Measurements from ENCODE around the gene DDX43.
"Not testable (repeated sequence)": the region's sequence is repeated elsewhere in the genome, so short reads cannot be mapped to it uniquely, and the experiment has no call there.

Gene DDX43

DNA sequence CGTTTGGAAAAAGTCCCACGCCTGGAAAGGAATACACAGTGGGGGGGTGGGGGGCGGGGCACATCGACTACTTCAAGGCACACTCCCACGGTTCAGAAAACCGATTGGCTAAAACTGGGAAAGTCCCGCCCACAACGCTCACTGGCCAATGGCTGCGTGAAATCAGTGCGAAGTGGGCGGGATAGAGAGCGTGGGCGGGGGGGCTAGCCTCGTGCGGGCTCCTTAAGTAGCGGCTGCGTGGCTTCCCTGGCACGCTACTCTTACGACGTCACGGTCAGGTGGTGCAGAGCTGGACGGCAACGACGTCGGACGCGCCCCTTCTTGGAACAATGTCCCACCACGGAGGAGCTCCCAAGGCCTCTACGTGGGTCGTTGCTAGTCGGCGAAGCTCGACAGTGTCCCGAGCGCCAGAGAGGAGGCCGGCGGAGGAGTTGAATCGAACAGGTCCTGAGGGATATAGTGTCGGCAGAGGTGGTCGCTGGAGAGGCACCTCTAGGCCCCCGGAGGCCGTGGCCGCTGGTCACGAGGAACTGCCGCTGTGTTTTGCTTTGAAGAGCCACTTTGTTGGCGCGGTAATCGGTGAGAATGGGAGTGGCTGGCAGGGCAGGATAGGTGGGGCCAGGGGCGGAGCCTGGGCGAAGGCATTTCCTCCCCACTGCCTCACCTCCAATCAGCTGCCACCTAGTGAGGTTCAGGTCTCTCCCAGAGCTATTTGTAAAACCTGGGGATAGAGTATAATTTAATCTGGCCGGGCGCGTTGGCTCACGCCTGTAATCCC lies at the start of gene DDX43:
Gene DDX43, plus strand, starts transcription at position 252 of the 778 bp plus-strand sequence. Its CDS starts 78 bp downstream, at position 330.
- DNase-seq = peak; percentile 92

DNA sequence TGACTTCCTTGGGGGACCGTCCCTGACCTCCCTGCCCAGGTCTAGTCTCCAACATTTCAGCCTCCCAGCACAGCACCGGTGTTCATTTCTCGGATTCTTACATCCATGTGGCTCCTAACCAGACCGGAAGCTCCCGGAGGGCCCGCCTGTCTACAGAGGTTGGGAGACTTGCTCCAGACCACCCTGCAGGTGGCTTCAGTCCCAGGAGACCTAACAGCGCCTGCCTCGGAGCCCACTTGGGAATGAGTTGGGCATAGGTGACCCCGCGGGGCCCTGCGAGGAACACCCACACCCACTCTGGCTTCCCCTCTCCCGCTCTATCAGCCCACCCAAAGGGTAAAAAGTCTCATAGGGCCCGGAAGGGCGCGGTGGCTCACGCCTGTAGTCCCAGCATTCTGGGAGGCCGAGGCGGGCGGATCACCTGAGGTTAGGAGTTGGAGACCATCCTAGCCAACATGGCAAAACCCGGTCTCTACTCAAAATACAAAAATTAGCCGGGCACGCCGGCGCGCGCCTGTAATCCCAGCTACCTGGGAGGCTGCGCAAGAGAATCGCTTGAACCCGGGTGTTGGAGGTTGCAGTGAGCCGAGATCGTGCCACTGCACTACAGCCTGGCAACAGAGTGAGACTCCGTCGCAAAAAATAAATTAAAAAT lies 46.0 kb upstream of the DDX43 start:
- no peak for DNase-seq

DNA sequence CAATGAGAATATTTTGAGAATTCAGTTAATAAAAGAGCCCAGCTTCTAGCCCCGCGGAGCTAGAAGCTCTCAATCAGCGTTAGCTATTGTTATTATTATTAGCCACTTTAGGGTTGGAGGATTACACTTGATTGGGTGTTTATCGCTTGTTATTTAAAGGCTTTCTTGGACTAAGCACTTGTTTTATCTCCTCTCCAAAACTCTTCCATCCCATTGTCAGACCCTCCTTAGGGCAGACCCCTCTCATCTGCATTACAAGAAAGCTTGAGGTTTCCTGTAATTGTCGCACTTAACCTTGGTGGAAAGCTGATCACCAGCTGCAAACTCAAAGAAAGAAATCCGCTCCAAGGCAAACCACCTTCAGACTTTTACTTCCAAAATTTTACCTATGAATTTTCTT lies 45.3 kb upstream of the DDX43 start:
- DNase-seq = peak; percentile 4

DNA sequence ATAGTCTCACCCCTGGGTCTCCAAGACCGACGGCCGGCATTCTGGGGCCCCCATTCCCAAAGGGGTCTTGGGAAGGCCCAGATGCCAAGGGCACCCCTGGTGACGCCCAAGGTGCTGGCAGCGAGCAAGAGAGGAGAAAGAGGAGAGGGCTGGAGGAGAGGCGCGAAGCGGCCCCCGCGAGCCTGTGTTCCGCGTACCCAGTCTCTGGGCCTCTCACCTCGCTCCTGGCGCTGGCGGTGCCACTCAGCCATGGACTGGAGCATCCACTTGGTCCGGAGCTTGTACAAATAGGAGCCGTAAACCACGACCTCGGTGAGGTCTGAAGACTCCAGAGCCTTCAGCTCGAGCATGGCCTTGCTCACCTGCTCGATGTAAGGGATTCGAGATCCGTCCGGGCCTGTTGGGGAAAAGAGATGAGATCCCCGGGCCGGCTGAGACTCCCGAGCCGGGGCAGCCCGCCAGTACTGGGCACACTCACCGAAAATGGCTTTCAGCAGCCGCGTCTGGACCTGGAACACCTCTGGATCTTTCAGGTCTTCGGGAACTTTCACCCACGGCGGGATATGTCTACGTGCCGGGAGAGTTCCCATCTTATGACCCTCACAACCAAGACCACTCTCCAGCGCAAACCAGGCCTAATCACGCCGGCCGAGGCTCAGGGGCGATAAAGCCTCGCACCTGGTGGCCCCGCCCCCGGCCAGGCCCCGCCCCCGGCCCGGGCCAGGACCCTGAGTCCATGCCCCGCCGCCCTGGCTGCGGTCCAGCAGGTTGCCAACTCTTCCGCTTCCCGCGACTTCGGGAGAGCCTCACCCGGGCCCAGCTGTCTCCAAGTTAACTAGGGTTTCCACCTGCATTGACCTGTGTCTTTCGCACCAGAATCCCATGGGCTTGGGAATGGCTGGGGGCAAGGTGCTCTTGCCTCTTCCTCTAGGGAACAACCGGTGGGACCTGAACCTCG lies 40.7 kb upstream of the DDX43 start, which contains the start of gene DPPA5:
Gene DPPA5, minus strand, starts transcription at position 641 of the 958 bp plus-strand sequence. Its CDS starts 51 bp downstream, at position 590.
- DNase-seq = no peak

DNA sequence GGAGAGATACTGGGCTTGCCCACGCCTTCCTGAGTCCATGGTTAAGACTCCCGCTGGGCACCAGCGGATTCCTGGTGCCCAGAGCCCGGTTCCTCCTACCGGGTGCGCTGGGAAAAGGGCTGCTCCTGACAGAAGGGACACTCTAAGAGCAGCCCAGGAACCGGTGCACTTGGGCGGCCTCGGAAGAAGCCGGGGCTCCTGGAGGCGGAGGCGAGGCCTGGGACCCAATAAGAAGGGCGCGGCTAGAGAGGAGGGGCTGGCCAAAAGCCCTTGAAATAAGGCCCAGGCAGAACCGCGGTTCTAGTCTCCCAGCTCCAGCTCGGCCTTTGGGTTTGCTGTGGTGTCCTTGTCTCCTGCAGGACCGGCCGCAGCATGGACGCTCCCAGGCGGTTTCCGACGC lies 32.3 kb upstream of the DDX43 start, which contains the start of gene KHDC3L:
Gene KHDC3L, plus strand, starts transcription at position 301 of the 400 bp plus-strand sequence. Its CDS starts 72 bp downstream, at position 373.
- DNase-seq = no peak

DNA sequence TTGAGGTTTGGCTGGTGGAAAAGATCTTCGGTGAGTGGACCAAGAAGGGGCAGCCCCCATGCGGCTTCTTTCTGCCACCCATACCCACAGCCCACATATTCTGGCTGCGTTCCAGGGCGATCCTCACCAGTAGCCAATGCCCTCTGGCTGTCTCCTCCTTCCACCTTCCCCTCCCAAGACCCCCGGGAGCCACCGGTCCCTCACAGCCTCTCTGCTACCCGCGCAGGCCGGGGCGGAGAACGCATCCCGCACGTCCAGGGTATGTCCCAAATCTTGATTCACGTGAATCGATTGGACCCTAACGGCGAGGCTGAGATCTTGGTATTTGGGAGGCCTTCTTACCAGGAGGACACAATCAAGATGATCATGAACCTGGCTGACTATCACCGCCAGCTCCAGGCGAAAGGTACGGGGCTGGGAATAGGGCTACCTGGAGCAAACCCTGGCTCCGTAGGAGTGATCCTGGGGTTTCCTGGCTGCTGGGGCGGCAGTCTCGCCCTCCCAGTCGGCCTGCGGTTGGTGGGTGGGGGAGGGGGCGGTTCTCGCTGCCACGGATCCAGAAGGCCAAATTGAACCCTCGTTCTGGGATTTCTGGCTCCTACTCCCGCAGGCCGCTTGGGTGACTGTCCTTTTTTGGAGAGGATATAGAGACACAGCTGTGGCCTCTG lies 31.6 kb upstream of the DDX43 start:
- no peak for DNase-seq

DNA sequence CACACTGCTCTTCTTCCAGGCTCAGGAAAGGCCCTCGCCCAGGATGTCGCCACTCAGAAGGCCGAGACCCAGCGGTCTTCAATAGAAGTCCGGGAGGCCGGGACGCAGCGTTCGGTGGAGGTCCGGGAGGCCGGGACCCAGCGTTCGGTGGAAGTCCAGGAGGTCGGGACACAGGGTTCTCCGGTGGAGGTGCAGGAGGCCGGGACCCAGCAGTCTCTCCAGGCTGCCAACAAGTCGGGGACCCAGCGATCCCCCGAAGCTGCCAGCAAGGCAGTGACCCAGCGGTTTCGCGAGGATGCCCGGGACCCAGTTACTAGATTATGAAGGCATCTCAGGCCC lies 31.1 kb upstream of the DDX43 start:
- no peak for DNase-seq

DNA sequence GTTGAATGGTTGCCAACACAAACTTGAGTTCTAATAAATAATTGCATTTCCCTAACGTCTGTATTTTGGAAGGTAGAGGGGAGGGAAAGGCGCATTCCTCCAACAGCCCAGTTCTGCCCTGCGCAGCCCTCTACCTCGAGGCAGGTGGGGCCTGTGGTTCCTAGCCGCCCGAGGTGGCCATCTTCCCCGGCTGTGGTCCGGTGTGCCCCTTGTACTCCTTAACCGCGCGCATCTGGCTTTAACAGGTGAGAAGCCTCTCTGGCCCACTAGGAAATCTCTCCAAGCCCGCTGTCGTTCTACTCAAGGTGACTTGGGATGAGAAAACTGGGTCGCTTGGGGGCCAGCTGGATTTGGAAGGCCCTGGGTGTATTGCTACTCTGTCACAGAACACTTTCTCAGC lies 30.5 kb upstream of the DDX43 start:
- DNase-seq = no peak

DNA sequence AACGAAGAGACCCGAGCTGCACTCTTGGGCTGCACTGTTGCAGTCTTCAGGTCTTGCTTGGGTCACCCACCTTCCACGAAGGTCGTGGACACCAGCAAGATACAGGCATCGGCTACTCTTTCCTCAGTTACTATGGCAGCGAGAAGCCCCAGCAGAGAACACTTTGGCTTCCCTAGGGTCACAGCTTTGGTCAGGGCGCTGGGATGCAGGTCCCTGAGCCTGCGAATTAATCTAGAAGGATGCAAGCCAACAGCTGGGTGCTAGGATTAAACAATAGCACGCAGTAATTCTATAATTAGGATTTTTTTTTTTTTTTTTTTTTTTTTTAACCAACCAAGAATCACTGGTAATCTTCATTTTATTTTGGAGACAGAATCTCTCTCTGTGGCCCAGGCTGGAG lies 30.1 kb upstream of the DDX43 start:
- DNase-seq = no peak

DNA sequence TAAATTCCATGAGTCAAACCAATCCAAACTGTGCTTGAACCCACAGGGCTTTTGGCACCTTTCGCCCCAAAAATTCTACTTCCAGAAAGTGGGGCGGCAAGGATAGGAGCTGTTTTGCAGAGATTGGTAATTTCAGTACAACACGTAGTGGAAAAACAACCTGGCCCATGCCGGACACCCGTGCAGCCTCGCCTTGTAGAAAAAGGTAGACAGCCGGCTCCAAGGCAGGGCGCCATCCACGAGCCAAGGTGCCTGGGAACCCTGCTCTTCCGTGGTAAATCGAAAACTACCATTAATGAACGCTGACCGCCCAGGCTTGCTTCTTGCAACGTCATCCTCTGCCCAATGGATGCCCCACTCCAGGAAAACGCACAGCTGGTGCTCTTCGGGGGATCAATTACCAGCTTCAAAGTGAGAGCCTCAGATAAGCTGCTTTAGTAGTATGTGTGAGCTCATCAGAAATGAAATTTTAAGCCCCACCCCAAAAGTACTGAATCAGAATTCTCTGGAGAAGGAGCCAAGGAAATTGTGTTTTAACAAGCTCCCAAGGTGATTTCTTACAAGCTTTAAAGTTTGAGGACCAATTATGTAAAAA lies 26.8 kb upstream of the DDX43 start:
- DNase-seq = no peak

DNA sequence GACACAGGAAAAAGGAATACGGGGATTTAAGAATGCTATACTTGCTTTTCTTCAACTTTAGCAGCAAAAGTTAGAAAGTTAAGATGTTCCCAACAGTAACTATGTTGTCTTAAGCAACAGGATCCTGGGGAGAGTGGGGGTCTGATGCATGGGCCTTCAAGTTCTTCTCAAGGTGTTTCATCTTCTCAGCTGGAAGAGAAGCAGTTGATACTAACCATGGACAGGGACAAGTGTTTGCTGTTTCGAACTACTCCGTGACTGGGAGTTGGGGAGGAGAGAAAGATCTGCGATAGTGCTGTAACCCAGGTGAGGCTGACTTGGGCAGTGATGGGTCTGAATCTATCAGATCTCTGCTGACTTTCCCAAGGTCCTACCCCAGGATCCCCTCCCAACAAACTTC lies 26.0 kb upstream of the DDX43 start:
- no peak for DNase-seq

DNA sequence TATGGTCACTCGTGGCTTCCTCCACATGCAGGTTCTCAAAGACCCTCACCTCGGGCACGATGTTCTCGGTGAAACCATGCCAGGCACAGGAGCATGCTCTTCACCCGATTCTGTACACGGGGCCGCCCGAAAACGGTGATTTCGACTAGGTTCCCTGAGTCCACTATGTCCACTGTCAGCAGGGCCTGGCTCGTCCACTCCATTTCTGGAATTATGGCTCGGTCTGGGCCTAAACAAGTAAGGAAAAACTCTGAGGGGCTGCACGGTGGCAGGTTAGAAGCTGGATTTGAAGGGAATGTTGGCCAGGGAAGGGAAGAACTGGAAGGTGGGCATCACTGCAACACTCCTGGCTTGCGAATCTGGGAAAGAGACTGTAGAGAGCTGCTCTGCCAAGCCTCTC lies 25.5 kb upstream of the DDX43 start:
- no peak for DNase-seq

DNA sequence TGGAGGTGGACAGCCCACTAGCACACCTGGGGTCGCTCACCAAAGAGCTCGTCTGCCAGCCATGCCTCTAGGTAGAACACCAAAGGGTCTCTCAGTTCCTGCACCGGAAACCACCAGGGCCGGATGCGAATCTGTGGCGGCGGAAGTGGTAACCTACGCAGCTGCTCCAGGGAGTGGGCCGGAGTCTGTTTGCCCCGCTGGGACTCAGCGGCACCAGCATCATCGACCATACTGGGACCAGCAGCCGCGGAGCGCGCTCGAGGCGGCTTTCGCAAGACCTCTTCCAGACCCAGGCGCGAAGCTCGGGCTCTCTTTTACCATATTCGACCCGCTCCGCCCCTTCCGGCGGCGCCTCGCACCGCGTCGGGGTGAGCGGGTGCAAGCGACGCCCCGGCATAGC lies 25.1 kb upstream of the DDX43 start, which contains the start of gene OOEP:
Gene OOEP, minus strand, starts transcription at position 335 of the 400 bp plus-strand sequence. Its CDS starts 105 bp downstream, at position 230.
- DNase-seq = no peak

DNA sequence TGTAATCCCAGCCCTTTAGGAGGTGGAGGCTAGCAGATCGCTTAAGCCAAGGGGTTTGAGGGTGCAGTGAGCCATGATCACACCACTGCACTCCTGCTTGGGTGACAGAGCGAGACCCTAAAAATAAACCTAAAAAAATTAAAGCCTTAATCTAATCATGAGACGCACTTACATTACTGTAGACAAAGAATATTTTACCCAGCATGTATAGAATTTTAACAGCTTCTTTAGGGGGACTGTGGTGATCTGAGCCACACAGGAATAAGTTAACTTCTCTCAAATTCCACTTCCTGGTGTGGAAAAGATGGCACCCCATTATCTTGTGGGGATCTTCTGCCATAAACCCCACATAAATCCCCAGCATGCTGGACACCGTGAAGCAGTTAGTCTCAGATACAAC lies 22.6 kb upstream of the DDX43 start:
- DNase-seq = no peak

DNA sequence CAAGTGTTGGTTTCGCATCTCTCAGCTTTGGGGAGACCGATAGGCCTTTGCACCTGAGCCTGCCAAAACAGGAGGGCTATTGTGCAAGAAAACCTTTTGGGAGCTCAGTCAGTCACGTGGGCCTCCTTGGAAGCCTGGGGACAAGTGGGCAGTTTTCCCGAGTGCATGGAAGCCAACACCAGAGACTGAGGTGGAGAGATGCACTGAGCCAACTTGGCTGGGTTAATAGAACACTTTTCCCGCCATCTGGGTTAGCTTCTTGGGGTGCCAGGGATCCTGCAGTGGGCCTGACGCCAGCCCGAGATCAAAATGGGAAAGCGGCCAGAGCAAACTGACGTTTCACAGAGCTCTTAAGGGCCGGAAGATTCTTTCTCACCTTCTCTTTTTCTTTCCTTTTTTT lies 22.1 kb upstream of the DDX43 start:
- no peak for DNase-seq

DNA sequence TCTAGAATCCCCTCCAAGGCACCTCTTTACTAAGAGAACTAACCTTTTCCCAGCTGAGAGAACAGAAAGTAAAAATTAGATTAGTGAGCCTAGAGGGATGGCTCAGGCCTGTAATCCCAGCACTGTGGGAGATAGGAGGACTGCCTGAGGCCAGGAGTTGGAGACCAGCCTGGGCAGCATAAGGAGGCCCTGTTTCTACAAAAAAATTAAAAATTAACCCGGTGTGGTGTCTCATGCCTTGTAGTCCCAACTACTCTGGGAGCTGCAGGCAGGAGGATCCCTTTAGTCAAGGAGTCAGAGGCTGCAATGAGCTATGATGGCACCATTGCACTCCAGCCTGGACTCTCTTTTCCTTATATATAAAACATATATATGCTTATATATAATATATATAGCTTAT lies 19.4 kb upstream of the DDX43 start:
- DNase-seq = no peak

DNA sequence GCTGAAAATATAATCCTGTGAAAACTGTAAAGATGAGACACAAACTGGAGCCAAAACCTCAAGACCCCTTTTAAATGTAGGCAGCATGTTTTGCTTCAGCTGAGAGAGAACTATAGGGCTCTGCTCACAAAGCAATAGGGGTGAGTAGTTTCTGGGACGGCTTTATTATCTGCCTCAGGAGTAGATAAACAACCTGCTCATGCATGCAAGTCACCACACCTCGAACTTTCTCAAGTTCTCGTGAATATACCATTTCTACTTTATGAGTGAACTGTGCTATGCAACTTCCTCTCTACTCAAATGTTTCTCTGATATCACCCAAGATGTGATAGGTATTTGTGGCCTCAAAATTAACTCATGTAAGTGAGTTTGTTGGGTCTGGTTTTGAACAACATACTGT lies 17.4 kb upstream of the DDX43 start:
- DNase-seq = no peak

DNA sequence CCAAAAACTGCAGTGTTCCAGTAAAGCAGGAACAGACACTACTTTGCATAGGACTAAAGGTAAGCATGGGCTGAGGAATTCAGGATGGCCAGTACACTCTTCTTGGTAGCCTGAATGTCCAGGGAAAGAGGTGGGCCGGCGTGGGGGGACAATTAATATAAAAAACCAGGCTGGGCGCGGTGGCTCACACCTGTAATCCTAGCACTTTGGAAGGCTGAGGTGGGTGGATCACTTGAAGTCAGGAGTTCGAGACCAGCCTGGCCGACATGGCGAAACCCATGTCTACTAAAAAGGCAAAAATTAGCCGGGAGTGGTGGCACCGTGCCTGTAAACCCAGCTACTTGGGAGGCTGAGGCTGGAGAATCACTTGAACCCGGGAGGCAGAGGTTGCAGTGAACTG lies 13.1 kb upstream of the DDX43 start:
- DNase-seq = not testable (repeated sequence)

DNA sequence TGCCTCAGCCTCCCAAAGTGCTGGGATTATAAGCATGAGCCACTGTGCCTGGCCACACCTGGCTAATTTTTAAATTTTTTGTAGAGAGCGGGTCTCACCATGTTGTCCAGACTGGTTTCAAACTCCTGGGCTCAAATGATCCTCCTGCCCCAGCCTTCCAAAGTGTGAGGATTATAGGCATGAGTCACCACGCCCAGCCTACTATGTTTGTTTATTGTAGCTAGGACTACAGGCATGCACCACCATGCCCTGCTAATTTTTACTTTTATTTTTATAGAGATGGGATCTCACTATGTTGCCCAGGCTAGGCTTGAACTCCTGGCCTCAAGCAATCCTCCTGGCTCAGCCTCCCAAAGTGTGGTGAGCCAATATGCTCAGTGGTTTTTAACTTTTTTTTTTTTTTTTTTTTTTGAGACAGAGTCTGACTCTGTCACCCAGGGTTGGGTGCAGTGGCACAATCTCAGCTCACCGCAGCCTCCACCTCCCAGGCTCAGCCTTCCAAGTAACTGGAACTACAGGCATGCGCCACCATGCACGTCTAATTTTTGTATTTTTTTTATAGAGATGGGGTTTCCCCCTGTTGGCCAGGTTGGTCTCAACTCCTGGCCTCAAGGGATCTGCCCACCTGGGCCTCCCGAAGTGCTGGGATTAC lies 12.0 kb upstream of the DDX43 start:
- no peak for DNase-seq

DNA sequence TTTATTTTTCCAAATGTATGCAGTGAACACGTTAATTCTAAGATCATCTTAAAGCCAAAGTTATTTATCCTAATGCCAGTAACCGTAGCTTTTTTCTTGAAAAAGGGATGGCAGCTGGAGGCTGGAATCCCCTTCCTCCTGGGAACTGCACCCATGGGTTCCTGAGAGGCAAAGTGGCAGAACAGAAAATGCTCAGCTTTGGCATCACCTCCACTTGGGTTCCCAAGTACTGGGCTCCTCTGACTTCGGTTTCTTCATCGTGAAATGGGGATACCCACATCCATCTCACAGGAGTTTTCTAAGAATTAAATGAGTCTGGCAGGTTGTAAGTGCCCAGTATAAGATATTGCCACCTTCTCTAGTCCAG lies 6.2 kb upstream of the DDX43 start:
- no peak for DNase-seq

DNA sequence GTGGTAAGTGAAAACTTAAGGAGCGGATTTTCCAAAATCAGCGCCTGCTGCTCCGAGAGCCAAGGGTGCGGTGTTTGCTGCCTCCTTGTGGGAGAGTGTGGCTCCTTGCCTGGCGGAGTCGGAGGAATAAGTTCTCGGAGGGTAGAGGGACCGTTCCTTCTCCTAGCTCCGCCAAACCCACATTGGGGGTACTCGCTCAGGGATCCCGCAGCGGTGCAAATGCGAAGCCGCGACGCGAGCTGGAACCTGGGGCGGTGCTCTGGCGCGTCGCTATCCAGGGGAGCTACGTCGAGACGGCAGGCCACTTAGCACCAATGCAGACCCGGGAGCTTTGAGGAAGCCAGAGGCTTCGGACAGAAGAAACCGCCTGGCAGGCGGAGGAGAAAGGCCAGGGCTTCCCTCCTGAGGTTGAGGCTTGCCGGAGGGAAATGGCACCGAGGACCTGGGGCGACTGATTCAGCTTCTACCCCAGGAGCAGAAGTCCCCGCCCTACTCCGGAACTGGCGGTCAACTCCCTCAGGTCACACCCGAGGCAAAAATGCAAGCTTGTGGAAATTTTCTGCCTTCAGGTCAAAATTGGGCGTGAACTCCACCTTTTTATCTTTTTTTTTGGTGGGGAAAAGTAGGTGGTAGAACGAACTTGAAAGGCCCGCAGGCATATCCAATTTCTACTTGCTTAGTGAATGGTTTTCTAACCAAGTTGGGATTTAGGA lies 5.7 kb upstream of the DDX43 start:
- DNase-seq = peak; percentile 39

All from NCI-H2227 treated with DMSO at 0.1 percent for 48 hours (cell line).